GM12878 (cell line): Measurements from ENCODE around the gene CARS2. TPM values are rescaled to one million over a fixed set of nuclear protein-coding genes. Genes with fewer than 3 reads are reported as not detected.

Experiments used
- BHLHE40 ChIP-seq, 2 experiments: fragments of 450-650 bp in 1 of 2; IDR thresholded peaks; 2 replicates each; pipeline ENCODE4 v1.6.1; 2011 to 2017; ENCODE audit warnings: low read depth in 2 of 2, borderline replicate concordance in 1 of 2, improper control_type of control experiment in 1 of 2, low read length in 1 of 2, mild to moderate bottlenecking in 1 of 2
- BMI1 ChIP-seq: fragments of 450-650 bp; IDR thresholded peaks from 2 replicates; pipeline ENCODE4 v1.6.1; 2016; ENCODE audit warnings: mild to moderate bottlenecking, moderate library complexity, borderline replicate concordance
- CHD4 ChIP-seq: fragments of 200-600 bp; sonication (generic); IDR thresholded peaks from 2 replicates; pipeline ENCODE4 v1.6.1; 2016; ENCODE audit warnings: mild to moderate bottlenecking
- NR2F1 ChIP-seq: fragments of 450-650 bp; conservative IDR thresholded peaks from 2 replicates; pipeline ENCODE4 v1.6.1; 2017; ENCODE audit warnings: mild to moderate bottlenecking
- PAX8 ChIP-seq: fragments of 450-650 bp; IDR thresholded peaks from 2 replicates; pipeline ENCODE4 v1.6.1; 2017; ENCODE audit warnings: mild to moderate bottlenecking, moderate library complexity
- SIN3A ChIP-seq: IDR thresholded peaks from 2 replicates; pipeline ENCODE4 v1.6.1; 2012; ENCODE audit warnings: low read depth, low read length, improper control_type of control experiment
- ZNF687 ChIP-seq: fragments of 450-650 bp; IDR thresholded peaks from 2 replicates; pipeline ENCODE4 v1.6.1; 2017; ENCODE audit warnings: mild to moderate bottlenecking, moderate library complexity
- polyA plus RNA-seq, 11 experiments: library from polyadenylated mRNA; depleted of rRNA in 4 of 11; unstranded in 6 of 11; stranded (reverse) in 5 of 11; fragments of >200 nt; fragmentation: Nextera tagmentation in 4 of 11; fragmentation: Illumina TruSeq in 1 of 11; extraction: Ambion mirVana in 4 of 11; extraction: Trizol in 1 of 11; gene quantifications; 1 replicate in 1 of 11; 2 replicates in 10 of 11; pipeline versions ENCODE4 v1.2.1 to v1.2.3, GENCODE V29; 2011 to 2016; ENCODE audit warnings: inconsistent platforms in 2 of 11, missing spikeins in 2 of 11, low read depth in 1 of 11
- total RNA-seq, 4 experiments: library from RNA; depleted of rRNA in 3 of 4; stranded (reverse); fragments of >200 nt in 3 of 4; fragmentation: Illumina TruSeq in 1 of 4; extraction: Trizol in 1 of 4; gene quantifications; 2 replicates each; pipeline versions ENCODE4 v1.2.1 to v1.2.3, GENCODE V29; 2013 to 2021

The CARS2 gene
- total and polyA plus RNA-seq, 10 of the 15 experiments (the other 5 are each of a cell fraction or from before 2014, with no cell fraction given), result 4.2 to 101 (median 61.5) TPM

GRCh38 chr13:110712081-110712848 lies 6.3 kb upstream of the CARS2 start (continued):
- TF ChIP-seq SIN3A (peak; percentile 65), ZNF687 (peak; percentile 55; the same call in 1 of the 2 replicates), BHLHE40 (IDR thresholded peaks at IDR 0.05; ENCODE audit: borderline replicate concordance in 1 of 2, low read depth in 2 of 2, low read length in 1 of 2) (peak; percentile 54 to 73; a peak in 3 of 4 replicates), PAX8 (0 out of 2 replicates have a peak, but pooled peaks have one; percentile 75), NR2F1 (peak; percentile 71), CHD4 (no peak), BMI1 (peak; percentile 96)
